HEK293 (cell line): Measurements from ENCODE around the gene CDIPT.

Source experiments
- CTCF ChIP-seq: fragments of 450-650 bp; formaldehyde crosslinking; IDR thresholded peaks from 2 replicates; pipeline ENCODE4 v1.5.1; 2016; ENCODE audit warnings: missing biosample characterization, missing genetic modification characterization
- HOXA7 ChIP-seq: sonication (generic); formaldehyde crosslinking; IDR thresholded peaks from 2 replicates; pipeline ENCODE4 v1.8.1; 2022; ENCODE audit warnings: missing genetic modification reagents, borderline replicate concordance
- PATZ1 ChIP-seq: fragments of 450-650 bp; formaldehyde crosslinking; IDR thresholded peaks from 2 replicates; pipeline ENCODE4 v1.5.1; 2016; ENCODE audit warnings: missing biosample characterization, missing genetic modification characterization
- ZBTB44 ChIP-seq: fragments of 450-650 bp; IDR thresholded peaks from 2 replicates; pipeline ENCODE4 v1.5.1; 2018; ENCODE audit warnings: missing biosample characterization, mild to moderate bottlenecking, missing genetic modification characterization
- ZEB2 ChIP-seq: fragments of 450-650 bp; formaldehyde crosslinking; IDR thresholded peaks from 2 replicates; pipeline ENCODE4 v1.5.1; 2016; ENCODE audit warnings: missing biosample characterization, missing genetic modification characterization
- ZNF146 ChIP-seq: fragments of 450-650 bp; formaldehyde crosslinking; IDR thresholded peaks from 2 replicates; pipeline ENCODE4 v1.5.1; 2016; ENCODE audit warnings: missing biosample characterization, missing genetic modification characterization
- ZNF501 ChIP-seq: fragments of 450-650 bp; formaldehyde crosslinking; IDR thresholded peaks from 2 replicates; pipeline ENCODE4 v1.5.1; 2016; ENCODE audit warnings: missing biosample characterization, missing genetic modification characterization

GRCh38 chr16:29878172-29878571 is 15.1 kb upstream of the CDIPT start:
- TF ChIP-seq ZNF146 (tag by site-specific recombination) (no peak), ZEB2 (tag by site-specific recombination) (no peak), CTCF (no peak), PATZ1 (tag by site-specific recombination) (no peak), ZNF501 (tag by site-specific recombination) (no peak), ZBTB44 (no peak), HOXA7 (CRISPR knock-in tag) (no peak)
